Esophagus muscularis mucosa (tissue), 4 donors: ENCODE results near the gene OVCA2. TPM values are rescaled to one million over a fixed set of nuclear protein-coding genes. Genes with fewer than 3 reads are reported as not detected.
A peak's percentile ranks its signal among the peaks of the same experiment; 100 is the strongest.

Experiments
- DNase-seq: peaks from one replicate; pipeline ENCODE4 v3.0.0-alpha.2; 2017; ENCODE audit errors: extremely low spot score
- H3K27ac ChIP-seq, 4 donors: fragments of 200-600 bp; sonication (generic); replicated peaks in 1 of 4; 1 replicate in 3 of 4; 2 replicates in 1 of 4; pipeline ENCODE4 v1.5.1; 2016 to 2019; ENCODE audit warnings: mild to moderate bottlenecking in 1 of 4
- H3K27me3 ChIP-seq, 4 donors: fragments of 200-600 bp; sonication (generic); one replicate each; pipeline versions ENCODE4 v1.5.1 to v1.6.0; 2016 to 2019
- H3K36me3 ChIP-seq, 4 donors: fragments of 200-600 bp; sonication (generic); one replicate each; pipeline ENCODE4 v1.5.1; 2016 to 2019
- H3K4me1 ChIP-seq, 4 donors: fragments of 200-600 bp; sonication (generic); one replicate each; pipeline ENCODE4 v1.5.1; 2016 to 2019
- H3K4me3 ChIP-seq, 4 donors: fragments of 200-600 bp; sonication (generic); 1 replicate in 2 of 4; 2 replicates in 2 of 4; pipeline ENCODE4 v1.5.1; 2016 to 2019; ENCODE audit warnings: mild to moderate bottlenecking in 4 of 4, moderate library complexity in 1 of 4
- H3K9me3 ChIP-seq, 4 donors: fragments of 200-600 bp; sonication (generic); 1 replicate in 3 of 4; 2 replicates in 1 of 4; pipeline ENCODE4 v1.5.1; 2016 to 2019
- EP300 ChIP-seq: sonication (generic); formaldehyde crosslinking; IDR thresholded peaks from one replicate; pipeline ENCODE4 v1.6.1; 2017; ENCODE audit warnings: antibody characterized with exemption
- POLR2A ChIP-seq: fragments of 450-650 bp; IDR thresholded peaks from one replicate; pipeline ENCODE4 v1.6.1; 2017; ENCODE audit warnings: antibody characterized with exemption, moderate library complexity, mild to moderate bottlenecking, low read depth
- POLR2AphosphoS5 ChIP-seq, 2 donors: sonication (generic); formaldehyde crosslinking; IDR thresholded peaks; one replicate each; pipeline ENCODE4 v1.6.1; 2017; ENCODE audit warnings: antibody characterized with exemption in 2 of 2
- WGBS: methylation state at CpG from one replicate; pipeline ENCODE4 v1.1.5; 2018; 5-methylcytosine and 5-hydroxymethylcytosine counted together
- intact Hi-C: fragments of 100-400 bp; cut with DNase I; formaldehyde crosslinking; loops from one replicate; pipeline ENCODE4 v1.15.1; 2023
- total RNA-seq, 4 donors: library from RNA; depleted of rRNA; stranded (reverse); fragments of >200 nt; gene quantifications; one replicate each; pipeline versions ENCODE4 v1.1.0 to v1.2.1, GENCODE V29; 2016
- TF ChIP-seq, protein P1 (sequence below), 3 experiments: fragments of 200-600 bp in 2 of 3; fragments of 450-650 bp in 1 of 3; sonication (generic) in 2 of 3; IDR thresholded peaks; one replicate each; pipeline ENCODE4 v1.5.1; 2017 to 2019; ENCODE audit warnings: antibody characterized with exemption in 3 of 3, mild to moderate bottlenecking in 2 of 3, moderate library complexity in 1 of 3

OVCA2 gene
- total RNA-seq, result 10 to 100 TPM; 34.9 to 38.9 (median 38.0) TPM

DNA sequence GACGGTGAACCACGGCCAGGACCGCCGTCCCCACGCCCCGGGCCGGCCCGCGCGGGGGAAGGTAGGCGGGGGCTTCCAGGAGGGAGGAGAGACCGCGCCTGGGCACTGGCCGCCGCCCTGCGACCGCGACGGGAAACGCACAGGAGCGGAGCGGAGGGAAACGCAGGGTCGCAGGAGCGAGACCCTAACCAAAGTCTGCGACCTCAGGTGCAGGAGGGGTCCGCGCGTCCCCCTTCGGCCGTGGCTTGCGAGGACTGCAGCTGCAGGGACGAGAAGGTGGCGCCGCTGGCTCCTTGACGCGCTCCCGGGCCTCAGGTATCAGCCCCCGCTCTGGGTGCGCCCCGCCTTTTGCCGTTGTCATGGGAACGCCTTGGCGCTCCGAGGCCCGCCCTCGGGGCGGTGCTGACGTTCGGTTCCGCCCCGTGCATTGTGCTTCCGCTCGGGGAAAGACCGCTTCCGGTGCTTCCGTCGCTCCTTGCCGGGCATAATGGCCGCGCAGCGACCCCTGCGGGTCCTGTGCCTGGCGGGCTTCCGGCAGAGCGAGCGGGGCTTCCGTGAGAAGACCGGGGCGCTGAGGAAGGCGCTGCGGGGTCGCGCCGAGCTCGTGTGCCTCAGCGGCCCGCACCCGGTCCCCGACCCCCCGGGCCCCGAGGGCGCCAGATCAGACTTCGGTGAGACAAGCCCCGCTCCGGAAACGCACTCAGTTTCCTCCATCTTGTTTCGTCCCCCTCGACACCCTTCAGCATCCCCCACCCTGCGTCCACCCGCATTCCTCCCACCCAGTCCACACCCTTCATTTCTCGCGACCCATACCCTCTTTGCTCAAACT, at the start of gene OVCA2:
Gene OVCA2 (plus strand): TSS at position 462 of the 829 bp plus-strand sequence. CDS start 26 bp downstream, at position 488.
- peaks cover 7 to 55% (median 42%) of the 10 kb centered on the region in 4 donors for H3K36me3 ChIP-seq
- H3K27ac ChIP-seq, result peak within 1 kb of the TSS; percentile 84 to 95 (median 92)
- TF ChIP-seq POLR2A (no peak), POLR2AphosphoS5 (IDR thresholded peaks at IDR 0.05) (peak; percentile 93), EP300 (no peak)
- TF ChIP-seq, protein P1, sequence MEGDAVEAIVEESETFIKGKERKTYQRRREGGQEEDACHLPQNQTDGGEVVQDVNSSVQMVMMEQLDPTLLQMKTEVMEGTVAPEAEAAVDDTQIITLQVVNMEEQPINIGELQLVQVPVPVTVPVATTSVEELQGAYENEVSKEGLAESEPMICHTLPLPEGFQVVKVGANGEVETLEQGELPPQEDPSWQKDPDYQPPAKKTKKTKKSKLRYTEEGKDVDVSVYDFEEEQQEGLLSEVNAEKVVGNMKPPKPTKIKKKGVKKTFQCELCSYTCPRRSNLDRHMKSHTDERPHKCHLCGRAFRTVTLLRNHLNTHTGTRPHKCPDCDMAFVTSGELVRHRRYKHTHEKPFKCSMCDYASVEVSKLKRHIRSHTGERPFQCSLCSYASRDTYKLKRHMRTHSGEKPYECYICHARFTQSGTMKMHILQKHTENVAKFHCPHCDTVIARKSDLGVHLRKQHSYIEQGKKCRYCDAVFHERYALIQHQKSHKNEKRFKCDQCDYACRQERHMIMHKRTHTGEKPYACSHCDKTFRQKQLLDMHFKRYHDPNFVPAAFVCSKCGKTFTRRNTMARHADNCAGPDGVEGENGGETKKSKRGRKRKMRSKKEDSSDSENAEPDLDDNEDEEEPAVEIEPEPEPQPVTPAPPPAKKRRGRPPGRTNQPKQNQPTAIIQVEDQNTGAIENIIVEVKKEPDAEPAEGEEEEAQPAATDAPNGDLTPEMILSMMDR (IDR thresholded peaks at IDR 0.05), result peak; percentile 49 to 74 (median 61)
- intact Hi-C loops, result loop anchor here (5.0 kb wide), 1 partner anchor 134 kb away; no protein-coding TSS in a partner anchor
- DNase-seq, result peak; percentile 97
- no peaks in the 10 kb centered on the region for H3K27me3 ChIP-seq
- H3K9me3 ChIP-seq, result no peaks in the 10 kb centered on the region
- H3K4me3 ChIP-seq, result peak within 1 kb of the TSS; percentile 63 to 89 (median 84)
- H3K4me1 ChIP-seq, result peaks cover 19 to 32% (median 31%) of the 10 kb centered on the region in 4 donors
- WGBS, result under 1% methylated on average over 45 of the region's 93 CpGs

DNA sequence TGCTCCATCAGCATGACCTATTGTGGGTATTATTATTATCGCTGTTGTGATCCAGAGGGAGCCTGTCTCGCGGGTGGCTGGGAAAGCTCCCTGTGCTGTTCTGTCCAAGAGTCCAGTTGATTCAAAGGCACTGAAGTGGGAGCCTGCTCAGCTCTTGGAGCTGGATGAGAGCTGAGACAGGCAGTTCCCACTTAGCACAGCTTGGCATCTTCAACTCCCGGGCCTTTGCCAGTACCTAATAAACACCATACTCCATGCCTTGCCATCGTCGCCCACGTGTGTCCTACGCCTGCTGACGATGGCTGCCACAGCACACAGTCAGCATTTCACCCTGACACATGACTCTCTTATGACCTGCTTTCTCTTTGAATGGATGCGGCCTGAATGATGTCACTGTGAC, 49.3 kb upstream of the OVCA2 start:
- H3K36me3 ChIP-seq, result no peaks in the 10 kb centered on the region
- H3K4me3 ChIP-seq, result no peak overlapping the region
- 78% methylated on average over 10 of the region's 10 CpGs for whole genome bisulfite sequencing
- H3K4me1 ChIP-seq, result peaks cover 2 to 20% (median 11%) of the 10 kb centered on the region in 4 donors
- TF ChIP-seq, protein P1 (IDR thresholded peaks at IDR 0.05), result no peak
- TF ChIP-seq EP300, result no peak
- no peak for TF ChIP-seq POLR2AphosphoS5 (IDR thresholded peaks at IDR 0.05)
- TF ChIP-seq POLR2A, result no peak
- H3K9me3 ChIP-seq, result no peaks in the 10 kb centered on the region
- H3K27ac ChIP-seq, result no peak overlapping the region
- no peaks in the 10 kb centered on the region for H3K27me3 ChIP-seq
- no peak for DNase-seq
- intact Hi-C loops, result no loop called here

DNA sequence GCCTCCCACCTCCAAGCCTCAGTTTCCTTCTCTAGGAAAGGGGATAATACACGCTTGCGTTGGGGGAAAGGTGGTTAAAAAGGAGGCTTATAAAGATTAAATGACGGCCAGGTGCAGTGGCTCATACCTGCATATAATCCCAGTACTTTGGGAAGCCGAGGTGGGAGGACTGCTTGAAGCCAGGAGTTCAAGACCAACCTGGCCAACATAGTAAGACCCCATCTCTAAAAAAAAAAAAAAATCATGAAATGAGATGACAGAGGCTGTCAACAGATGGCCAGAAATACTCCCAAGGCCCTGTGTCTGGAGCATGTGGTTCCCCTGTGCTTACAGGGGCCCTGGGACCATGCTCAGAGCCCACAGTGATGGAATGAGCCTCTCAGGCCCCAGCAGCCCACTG, 47.1 kb upstream of the OVCA2 start:
- TF ChIP-seq, protein P1 (IDR thresholded peaks at IDR 0.05), result no peak
- TF ChIP-seq EP300 (no peak), POLR2AphosphoS5 (IDR thresholded peaks at IDR 0.05) (no peak), POLR2A (no peak)
- Histone ChIP-seq H3K36me3 (no peaks in the 10 kb centered on the region), H3K9me3 (no peaks in the 10 kb centered on the region), H3K27ac (no peak overlapping the region), H3K4me1 (peaks cover 23 to 36% (median 32%) of the 10 kb centered on the region in 4 donors), H3K27me3 (peaks cover 0 to 7% (median 0%) of the 10 kb centered on the region in 4 donors), H3K4me3 (no peak overlapping the region)
- no peak for DNase-seq
- intact Hi-C loops, result no loop called here
- WGBS, result 93% methylated on average over 4 of the region's 4 CpGs

DNA sequence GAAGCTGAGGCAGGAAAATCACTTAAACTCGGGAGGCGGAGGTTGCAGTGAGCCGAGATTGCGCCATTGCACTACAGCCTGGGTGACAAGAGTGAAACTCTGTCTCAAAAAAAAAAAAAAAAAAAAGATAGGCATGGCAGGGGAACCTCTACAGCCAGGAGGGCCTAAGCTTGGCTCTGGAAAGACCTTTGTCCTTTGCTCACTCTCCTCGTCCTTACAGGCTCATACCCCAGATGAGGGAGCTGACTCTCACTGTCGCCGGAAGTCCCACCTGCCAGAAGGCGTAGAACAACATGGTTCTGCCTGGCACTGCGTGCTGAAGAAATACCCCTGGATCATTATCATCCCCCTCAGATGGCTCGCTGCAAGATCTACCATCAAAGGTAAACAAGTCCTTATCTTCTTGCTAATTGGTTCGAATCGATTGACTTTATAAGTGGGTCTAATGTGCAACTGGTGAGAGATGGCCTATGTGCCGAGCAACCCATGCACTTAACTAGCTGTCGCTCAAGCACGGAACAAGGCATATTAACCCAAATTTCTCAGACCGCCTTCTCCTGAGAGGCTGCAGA, 46.4 kb upstream of the OVCA2 start:
- TF ChIP-seq, protein P1 (IDR thresholded peaks at IDR 0.05), result no peak
- TF ChIP-seq EP300, result no peak
- no peak for TF ChIP-seq POLR2A
- TF ChIP-seq POLR2AphosphoS5 (IDR thresholded peaks at IDR 0.05), result no peak
- no peak for DNase-seq
- WGBS, result 93% methylated on average over 16 of the region's 16 CpGs
- peaks cover 30 to 43% (median 39%) of the 10 kb centered on the region in 4 donors for H3K4me1 ChIP-seq
- H3K9me3 ChIP-seq, result no peaks in the 10 kb centered on the region
- H3K36me3 ChIP-seq, result no peaks in the 10 kb centered on the region
- no peak overlapping the region for H3K4me3 ChIP-seq
- H3K27ac ChIP-seq, result no peak overlapping the region
- intact Hi-C loops, result no loop called here
- peaks cover 0 to 7% (median 0%) of the 10 kb centered on the region in 4 donors for H3K27me3 ChIP-seq
